Raji (cell line): ENCODE measurements around the gene AFG1L.

ENCODE experiments used
- POLR2A ChIP-seq: IDR thresholded peaks from 2 replicates; pipeline ENCODE4 v1.6.1; 2011; ENCODE audit warnings: low read depth, low read length, control low read depth; ENCODE audit not compliant: insufficient read depth

The AFG1L gene

GRCh38 chr6:108423982-108424705 is 129.3 kb downstream of the AFG1L start:
- TF ChIP-seq POLR2A = no peak

- no peak for TF ChIP-seq POLR2A
Measured at GRCh38 chr6:108425428-108425827, 130.6 kb downstream of the AFG1L start.

GRCh38 chr6:108432143-108432542 is 137.3 kb downstream of the AFG1L start:
- TF ChIP-seq POLR2A = no peak

- no peak for TF ChIP-seq POLR2A
Measured at GRCh38 chr6:108432792-108433191, 137.9 kb downstream of the AFG1L start.

GRCh38 chr6:108434222-108434621 is 139.4 kb downstream of the AFG1L start:
- TF ChIP-seq POLR2A = no peak

GRCh38 chr6:108435391-108435790 is 140.5 kb downstream of the AFG1L start:
- no peak for TF ChIP-seq POLR2A

GRCh38 chr6:108436771-108437170 is 141.9 kb downstream of the AFG1L start:
- TF ChIP-seq POLR2A = no peak

GRCh38 chr6:108437821-108438220 is 143.0 kb downstream of the AFG1L start:
- TF ChIP-seq POLR2A = no peak

- no peak for TF ChIP-seq POLR2A
Measured at GRCh38 chr6:108438918-108439317, 144.1 kb downstream of the AFG1L start.

- TF ChIP-seq POLR2A = no peak
Measured at GRCh38 chr6:108441141-108441540, 146.3 kb downstream of the AFG1L start.

GRCh38 chr6:108442770-108443520 is 148.1 kb downstream of the AFG1L start:
- TF ChIP-seq POLR2A = no peak

- TF ChIP-seq POLR2A = no peak
Measured at GRCh38 chr6:108446629-108447150, 151.8 kb downstream of the AFG1L start.

- TF ChIP-seq POLR2A = no peak
Measured at GRCh38 chr6:108448481-108448880, 153.6 kb downstream of the AFG1L start.

GRCh38 chr6:108451816-108452215 is 157.0 kb downstream of the AFG1L start:
- no peak for TF ChIP-seq POLR2A

- TF ChIP-seq POLR2A = no peak
Measured at GRCh38 chr6:108452711-108453195, 157.9 kb downstream of the AFG1L start.

- TF ChIP-seq POLR2A = no peak
Measured at GRCh38 chr6:108453601-108454185, 158.8 kb downstream of the AFG1L start.
